HG03039 (cell line): ENCODE data around the gene CANX.
"Not testable (repeated sequence)": the region's sequence is repeated elsewhere in the genome, so short reads cannot be mapped to it uniquely, and the experiment has no call there.

Source experiments
- ATAC-seq: cut with Tn5 transposase; IDR thresholded peaks from one replicate; pipeline ENCODE4 v1.9.1; 2021; ENCODE audit warnings: mild to moderate bottlenecking, moderate library complexity; ENCODE audit not compliant: unreplicated experiment

Gene CANX

GRCh38 chr5:179697993-179698934 is 503 bp upstream of the CANX start:
- ATAC-seq, result peak; percentile 88

- no peak for ATAC-seq
These were observed 960 bp downstream of the CANX start for GRCh38 chr5:179699616-179700237.

- no peak for ATAC-seq
These were observed 1.7 kb downstream of the CANX start for GRCh38 chr5:179700401-179700918.

- no peak for ATAC-seq
These were observed 17.5 kb downstream of the CANX start for GRCh38 chr5:179716286-179716685.

GRCh38 chr5:179720222-179720621 is 21.5 kb downstream of the CANX start:
- no peak for ATAC-seq

- no peak for ATAC-seq
These were observed 25.4 kb downstream of the CANX start for GRCh38 chr5:179724163-179724562.

GRCh38 chr5:179727106-179727505 is 28.3 kb downstream of the CANX start:
- no peak for ATAC-seq

GRCh38 chr5:179729303-179729702 is 30.5 kb downstream of the CANX start:
- ATAC-seq, result no peak

GRCh38 chr5:179729727-179730126 is 31.0 kb downstream of the CANX start:
- ATAC-seq, result no peak

- no peak for ATAC-seq
These were observed 31.6 kb downstream of the CANX start for GRCh38 chr5:179730356-179730755.

- no peak for ATAC-seq
These were observed 32.1 kb downstream of the CANX start for GRCh38 chr5:179730852-179731251.

- peak; percentile 12 for ATAC-seq
These were observed 33.1 kb downstream of the CANX start for GRCh38 chr5:179731791-179732411.

- ATAC-seq, result peak; percentile 88
These were observed 33.7 kb downstream of the CANX start, which contains the start of gene MAML1 for GRCh38 chr5:179732412-179732917. TSS of gene MAML1 (plus strand) at chr5:179732822. CDS start at chr5:179733113, 291 bp downstream.

- peak; percentile 26 for ATAC-seq
These were observed 34.4 kb downstream of the CANX start for GRCh38 chr5:179732918-179733771.

- no peak for ATAC-seq
These were observed 35.0 kb downstream of the CANX start for GRCh38 chr5:179733772-179734126.

GRCh38 chr5:179734536-179735164 is 35.9 kb downstream of the CANX start:
- ATAC-seq, result no peak

GRCh38 chr5:179738742-179739141 is 40.0 kb downstream of the CANX start:
- no peak for ATAC-seq

GRCh38 chr5:179744106-179744505 is 45.3 kb downstream of the CANX start:
- not testable (repeated sequence) for ATAC-seq

- ATAC-seq, result no peak
These were observed 48.1 kb downstream of the CANX start for GRCh38 chr5:179746872-179747271.

GRCh38 chr5:179747811-179748210 is 49.0 kb downstream of the CANX start:
- ATAC-seq, result no peak
